Activated naive CD4-positive, alpha-beta T cell treated with anti-CD3 and anti-CD28 coated beads, Interleukin-2, amount 50 U/mL, for 16 hours (primary cell): ENCODE measurements around the gene MAPK8IP2.
"Not testable (repeated sequence)": the region's sequence is repeated elsewhere in the genome, so short reads cannot be mapped to it uniquely, and the experiment has no call there.

Source experiments
- DNase-seq: peaks from one replicate; pipeline ENCODE4 v3.0.0-alpha.2; 2020

Gene MAPK8IP2

DNA sequence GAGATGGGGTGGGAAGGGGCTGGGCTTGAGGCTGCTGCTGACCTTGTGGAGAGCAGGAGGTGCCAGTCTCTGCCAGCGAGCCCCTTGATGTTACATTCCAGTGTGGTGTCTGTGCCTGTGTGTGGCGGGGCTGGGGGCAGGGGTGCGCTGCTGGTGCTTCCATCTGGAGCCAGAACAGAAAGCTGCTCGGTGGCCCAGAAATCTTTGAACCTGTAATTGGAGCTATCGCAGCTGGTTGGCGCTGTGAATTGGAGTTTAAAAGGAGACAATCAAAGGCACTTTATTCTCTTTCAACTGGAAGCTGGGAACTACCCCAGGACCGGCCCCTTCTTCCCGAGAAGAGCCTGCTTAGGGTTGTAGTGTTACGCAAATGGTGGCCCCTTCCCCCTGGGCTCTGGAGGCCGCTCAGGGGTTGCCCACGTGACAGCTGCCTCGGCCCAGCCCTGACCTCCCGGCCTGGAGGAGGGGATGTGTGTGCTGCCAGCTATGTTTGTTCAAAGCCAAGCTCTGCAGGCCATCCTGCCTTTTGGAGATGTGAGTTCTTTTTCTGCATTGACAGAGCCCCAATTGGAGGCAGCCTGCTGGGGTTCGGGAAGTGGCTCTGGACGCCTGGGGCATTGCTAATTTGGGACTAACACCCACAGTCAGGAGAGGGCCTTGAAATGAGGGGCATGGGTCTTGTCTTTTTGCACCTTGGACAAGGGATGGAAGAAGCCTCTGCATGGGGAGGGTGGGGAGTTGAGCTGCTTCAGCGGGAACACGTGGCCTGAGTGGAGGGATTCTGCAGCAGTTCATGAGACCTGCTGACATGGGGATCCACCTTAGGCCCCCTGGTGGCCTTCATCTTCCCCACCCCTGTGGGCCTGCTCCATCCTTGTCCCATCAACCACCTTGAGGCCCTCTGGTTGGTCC is 41.4 kb downstream of the MAPK8IP2 start:
- DNase-seq: no peak

- not testable (repeated sequence) for DNase-seq
Observed at GRCh38 chr22:50643021-50643820, 42.6 kb downstream of the MAPK8IP2 start.

DNA sequence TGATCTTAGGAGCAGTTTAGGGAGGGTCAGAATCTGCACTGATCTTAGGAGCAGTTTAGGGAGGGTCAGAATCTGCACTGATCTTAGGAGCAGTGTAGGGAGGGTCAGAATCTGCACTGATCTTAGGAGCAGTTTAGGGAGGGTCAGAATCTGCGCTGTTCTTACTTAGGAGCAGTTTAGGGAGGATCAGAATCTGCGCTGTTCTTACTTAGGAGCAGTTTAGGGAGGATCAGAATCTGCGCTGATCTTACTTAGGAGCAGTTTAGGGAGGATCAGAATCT is 43.2 kb downstream of the MAPK8IP2 start:
- DNase-seq: not testable (repeated sequence)

DNA sequence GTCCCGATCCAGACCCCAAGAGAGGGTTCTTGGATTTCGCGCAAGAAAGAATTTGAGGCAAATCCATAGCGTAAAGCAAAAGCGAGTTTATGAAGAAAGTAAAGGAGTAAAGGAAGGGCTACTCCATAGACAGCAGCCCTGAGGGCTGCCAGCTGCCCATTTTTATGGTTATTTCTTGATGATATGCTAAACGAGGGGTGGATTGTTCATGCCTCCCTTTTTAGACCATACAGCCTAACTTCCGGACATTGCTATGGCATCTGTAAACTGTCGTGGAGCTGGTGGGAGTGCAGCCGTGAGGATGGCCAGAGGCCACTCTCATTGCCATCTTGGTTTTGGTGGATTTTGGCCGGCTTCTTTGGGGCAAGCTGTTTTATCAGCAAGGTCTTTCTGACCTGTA is 52.7 kb downstream of the MAPK8IP2 start:
- DNase-seq: no peak

GRCh38 chr22:50654664-50655063 is 54.1 kb downstream of the MAPK8IP2 start:
- not testable (repeated sequence) for DNase-seq

- DNase-seq: no peak
Observed at GRCh38 chr22:50656122-50657070, 55.8 kb downstream of the MAPK8IP2 start.

DNA sequence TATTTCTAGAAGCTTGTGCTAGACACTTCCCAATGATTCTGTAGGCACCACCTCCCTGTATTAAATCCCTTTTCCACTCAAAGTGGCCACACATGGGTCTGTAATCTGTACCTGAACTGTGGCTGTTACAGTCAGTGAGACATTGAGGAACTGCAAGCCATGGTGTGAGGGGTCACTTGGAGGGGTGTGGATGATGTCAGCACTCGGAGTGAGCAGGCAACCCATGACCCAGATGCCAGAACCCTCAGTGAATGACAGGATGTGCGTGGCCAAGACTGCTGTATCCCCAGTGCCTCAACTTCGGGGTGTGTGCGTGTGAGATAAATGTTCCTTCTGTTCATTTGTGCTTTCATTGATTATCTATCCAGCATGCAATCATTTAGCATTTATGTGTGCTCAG is 57.3 kb downstream of the MAPK8IP2 start:
- no peak for DNase-seq

- not testable (repeated sequence) for DNase-seq
Observed at GRCh38 chr22:50659711-50660110, 59.1 kb downstream of the MAPK8IP2 start.

DNA sequence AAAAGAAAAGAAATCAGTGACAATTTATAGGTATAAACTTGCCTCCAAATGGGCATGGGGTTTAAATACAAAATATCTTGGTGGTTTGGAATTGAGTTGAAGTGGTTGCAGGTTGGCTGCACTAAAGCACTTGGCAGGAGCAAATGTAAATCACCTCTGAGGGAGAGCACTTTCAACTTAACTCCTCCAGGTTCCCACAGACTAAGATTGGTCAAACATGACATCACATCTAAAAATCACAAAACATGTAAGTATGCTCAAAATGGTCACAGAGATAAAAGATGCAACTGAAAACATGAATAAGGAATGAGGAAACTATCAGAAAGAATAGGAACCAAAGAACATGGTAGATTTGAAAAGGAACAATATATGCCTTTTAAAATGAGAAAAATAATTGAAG is 59.7 kb downstream of the MAPK8IP2 start:
- DNase-seq: no peak
